Stimulated activated naive CD4-positive, alpha-beta T cell (primary cell): Measurements from ENCODE around the gene PFKL.

Experiments used
- DNase-seq, 6 experiments: peaks; one replicate each; lab custom pipeline; 2025; lab: John Stamatoyannopoulos, UW

PFKL gene

DNA sequence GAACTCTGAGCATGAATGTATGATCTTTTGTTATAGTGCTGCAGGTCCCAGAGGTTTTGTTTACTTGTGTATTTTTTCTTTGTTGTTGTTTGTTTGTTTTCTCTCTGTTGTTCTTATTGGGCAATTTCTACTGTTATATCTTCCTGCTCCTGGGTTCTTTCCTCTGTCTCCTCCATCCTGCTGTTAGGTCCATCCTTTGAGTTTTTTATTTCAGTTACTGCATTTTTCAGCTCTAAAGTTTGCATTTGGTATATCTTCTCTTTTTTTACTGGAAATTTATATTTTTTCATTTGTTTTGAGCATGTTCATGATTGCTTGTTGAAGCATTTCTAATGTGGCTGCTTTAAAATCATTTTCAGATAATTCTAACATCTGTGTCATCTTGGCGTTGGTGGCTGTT is 63.4 kb downstream of the PFKL start:
- no peak for DNase-seq

DNA sequence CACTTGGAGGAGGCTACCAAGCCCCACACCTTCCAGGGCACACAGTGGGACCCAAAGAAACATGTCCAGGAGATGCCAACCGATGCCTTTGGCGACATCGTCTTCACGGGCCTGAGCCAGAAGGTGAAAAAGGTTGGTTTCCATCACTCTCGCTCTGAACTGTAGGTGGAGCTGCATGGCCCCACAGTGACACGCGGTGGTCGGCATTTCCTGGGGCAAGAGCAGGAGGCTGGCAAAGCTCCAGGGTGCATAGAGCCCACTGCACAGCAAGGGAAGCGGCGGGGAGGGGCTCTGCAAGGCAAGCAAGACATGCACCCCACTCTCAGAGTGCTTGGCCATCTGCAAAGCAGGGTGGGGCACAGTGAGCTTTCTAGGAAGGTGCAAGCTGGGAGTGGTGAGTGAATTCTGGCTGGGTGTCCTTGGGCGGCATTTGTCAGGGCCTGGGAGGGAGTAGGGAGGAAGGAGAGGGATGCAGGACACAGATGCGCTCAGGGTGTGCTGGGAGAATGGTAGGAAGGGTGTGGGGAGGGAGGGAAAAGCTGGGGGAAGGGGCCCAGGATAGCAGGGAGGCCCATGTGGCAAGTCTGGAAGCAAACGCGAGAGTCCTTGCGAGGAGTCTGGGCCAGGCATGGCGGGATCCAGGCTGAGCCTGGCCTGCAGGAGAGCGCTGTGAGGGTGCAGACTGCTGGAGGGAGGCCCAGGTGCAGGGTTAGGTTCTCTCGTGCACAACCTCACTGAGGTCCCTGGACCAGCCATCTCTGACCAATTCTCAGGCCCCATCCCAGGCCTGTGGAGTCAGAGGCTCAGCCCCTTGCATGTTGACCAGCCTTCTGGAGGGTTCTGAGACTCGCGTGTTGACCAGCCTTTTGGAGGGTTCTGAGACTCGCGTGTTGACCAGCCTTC is 64.5 kb downstream of the PFKL start:
- DNase-seq = no peak

DNA sequence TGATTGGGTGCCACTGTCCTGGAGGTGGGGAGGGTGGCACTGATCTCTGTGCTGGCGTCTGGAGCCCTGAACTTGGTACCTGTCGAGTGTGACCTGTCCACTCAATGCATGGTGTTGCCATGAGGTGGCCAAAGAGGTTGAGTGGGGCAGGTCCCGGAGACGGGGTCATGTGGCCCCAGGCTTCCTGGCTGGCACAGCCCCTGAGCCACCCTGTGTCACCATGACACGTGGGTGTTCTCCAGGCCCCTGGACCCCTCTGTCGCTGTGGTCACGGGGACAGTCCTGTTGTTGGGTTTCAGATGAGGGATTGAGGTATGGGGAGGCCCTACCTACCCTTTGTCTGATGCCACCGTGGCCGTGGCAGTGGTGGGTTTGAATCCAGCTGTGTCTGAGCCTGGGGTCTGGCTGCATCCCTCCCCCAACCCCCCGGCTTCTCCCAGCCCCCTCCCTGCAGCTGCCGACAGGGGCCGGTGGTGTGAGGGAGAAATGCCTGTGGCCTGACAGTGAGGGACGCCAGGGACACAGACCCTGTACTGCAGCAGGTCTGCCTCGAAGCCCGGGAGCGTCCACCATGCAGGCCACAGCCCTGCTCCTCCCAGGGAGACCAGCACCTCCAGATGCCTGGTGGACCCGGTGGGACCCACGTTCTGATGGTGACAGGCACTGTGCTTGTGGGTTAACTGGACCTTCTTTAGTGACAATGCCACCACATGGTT is 65.6 kb downstream of the PFKL start:
- no peak for DNase-seq

DNA sequence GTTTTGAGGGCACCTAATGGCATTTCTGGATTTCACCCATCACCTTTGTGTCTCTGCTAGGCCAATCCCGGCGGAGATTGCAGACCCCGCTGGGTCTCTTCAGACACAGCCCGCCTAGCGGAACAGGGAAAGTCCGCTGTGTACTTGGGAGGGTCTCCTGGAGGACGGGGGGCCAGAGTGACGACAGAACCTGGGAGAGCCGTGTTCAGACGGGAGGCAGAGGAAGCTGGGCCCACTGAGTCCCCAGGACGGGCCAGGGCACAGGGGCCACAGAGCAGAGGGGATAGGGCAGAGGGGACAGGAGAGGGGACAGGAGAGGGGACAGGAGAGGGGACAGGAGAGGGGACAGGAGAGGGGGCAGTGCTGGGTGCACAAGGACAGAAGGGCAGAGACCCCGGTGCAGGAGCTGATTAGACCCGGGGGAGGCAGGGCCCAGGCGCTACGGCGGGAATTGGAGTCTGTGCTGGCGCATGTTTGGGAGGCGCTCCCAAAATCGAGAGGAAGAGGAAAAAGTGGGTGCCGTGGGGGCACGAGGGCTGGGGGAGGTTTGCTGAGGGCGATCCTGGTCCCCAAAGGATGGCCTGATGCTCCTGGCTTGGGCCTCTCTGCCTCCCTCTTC is 66.2 kb downstream of the PFKL start:
- DNase-seq = no peak

DNA sequence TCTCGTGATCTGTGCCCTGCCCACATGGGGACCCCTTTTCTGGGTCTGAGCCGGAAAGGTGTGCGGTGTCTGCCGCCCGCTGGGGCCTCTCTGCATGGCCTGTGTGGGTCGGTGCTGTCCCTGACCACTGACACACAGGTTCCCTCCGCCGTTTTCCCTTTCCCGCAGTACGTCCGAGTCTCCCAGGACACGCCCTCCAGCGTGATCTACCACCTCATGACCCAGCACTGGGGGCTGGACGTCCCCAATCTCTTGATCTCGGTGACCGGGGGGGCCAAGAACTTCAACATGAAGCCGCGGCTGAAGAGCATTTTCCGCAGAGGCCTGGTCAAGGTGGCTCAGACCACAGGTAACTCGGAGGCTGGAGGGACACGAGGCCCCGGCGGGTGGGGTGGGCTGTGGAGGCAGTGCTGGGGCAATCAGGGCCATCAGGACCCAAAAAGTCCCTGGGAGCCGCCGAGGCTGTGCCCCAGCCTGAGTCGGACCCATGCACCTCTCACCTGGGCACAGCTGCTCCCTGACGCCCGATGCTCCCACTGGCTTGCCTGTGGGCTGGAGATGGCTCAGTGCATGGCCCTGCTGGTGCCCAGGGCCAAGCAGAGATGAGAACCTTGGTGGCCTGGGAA is 66.8 kb downstream of the PFKL start:
- DNase-seq = no peak

DNA sequence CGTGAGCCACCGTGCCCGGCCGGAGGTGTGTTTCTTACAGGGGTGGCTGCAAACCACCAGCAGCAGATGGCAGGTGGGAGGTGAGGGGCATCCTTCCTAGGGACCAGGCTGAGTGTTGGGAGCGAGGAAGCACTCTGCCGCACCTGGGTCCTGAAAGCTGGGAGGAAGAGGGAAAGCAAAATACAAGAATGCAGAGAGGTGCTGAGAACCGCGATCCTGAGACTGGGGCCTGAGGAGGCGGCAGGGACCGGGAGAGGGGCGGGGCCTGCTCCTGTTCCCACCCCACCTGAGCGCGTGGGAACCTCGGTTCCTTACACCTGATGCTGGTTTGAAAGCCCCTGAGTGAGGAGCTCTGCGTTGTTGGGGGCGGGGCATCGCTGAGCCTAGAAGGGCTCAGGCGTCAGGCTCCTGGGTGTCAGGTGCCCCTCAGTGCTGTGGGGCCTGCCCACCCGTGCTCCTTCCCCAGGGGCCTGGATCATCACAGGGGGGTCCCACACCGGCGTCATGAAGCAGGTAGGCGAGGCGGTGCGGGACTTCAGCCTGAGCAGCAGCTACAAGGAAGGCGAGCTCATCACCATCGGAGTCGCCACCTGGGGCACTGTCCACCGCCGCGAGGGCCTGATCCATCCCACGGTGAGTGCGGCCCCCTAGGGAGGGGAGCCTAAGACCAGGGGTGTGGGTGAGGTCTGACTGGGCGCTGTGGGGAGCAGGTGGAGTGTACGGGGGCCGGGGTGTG is 69.0 kb downstream of the PFKL start:
- DNase-seq = no peak

DNA sequence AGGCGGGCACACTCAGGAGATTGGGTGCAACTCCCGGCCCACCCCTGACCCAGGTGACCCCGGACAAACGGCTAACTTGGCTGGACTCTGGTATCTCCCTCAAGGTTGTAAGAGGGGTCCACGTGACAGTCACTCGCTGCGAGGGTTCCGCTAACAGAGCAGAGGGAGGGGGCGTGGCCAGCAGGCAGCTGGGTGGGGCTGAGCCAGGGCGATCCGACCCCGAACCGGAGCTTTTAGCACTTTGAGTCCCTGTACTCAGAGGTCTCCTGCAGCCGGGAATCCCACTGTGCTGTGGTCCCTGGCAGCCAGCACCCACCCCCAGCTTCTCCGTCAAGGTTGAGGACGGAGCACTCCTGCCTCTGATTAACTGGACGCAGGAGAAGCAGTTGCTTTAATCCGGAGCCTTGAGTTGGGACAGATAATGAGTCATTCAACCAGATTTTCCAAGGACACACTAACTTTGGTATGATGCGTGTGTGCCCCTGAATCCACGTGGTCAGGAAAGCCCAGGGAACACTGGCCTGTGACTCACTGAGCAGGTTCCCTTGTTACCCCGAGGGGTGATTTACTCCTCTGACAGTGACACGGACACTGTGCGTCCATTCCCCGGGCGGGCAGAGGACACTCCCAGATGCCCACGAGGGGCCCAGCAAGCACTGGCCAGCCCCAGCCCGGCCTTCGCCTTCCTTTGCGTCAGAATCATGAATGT is 70.3 kb downstream of the PFKL start:
- DNase-seq = no peak

DNA sequence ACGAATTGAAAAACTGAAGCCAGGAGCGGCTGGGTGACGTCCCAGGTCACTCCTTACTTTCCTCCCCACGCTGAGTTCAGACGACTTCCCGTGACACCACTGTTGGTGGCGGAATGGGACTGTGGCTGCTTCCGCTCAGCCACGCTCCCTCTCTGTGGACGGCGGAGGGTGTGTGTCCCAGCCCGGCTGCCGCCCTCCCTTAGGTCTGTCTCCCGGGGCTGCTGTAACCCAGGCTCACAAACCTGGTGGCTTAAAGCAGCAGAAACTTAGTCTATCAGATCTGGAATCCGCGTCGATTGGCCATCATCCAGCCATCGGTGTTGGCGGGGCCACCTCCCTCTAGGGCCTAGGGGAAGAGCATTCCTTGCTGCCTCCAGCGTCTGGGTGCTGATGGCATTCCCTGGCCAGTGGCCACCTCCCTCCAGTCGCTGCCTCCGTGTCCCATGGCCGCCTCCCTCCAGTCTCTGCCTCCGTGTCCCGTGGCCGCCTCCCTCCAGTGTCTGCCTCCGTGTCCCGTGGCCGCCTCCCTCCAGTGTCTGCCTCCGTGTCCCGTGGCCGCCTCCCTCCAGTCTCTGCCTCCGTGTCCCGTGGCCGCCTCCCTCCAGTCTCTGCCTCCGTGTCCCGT is 71.0 kb downstream of the PFKL start:
- no peak for DNase-seq

DNA sequence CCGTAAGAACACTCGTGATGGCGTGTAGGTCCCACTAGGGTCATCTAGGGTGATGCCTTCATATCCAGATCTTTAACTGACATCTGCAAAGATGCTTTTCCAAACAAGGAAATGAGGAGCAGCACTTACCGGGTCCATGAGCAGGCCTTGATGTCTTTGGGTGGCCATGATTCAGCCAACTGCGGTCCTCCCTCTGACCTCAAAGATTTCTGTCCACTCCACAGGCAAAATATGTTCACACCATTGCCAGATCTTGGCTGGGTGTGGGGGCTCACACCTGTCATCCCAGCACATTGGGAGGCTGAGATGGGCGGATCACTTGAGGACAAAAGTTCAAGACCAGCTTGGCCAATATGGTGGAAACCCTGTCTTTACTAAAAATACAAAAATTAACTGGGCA is 71.7 kb downstream of the PFKL start:
- no peak for DNase-seq

DNA sequence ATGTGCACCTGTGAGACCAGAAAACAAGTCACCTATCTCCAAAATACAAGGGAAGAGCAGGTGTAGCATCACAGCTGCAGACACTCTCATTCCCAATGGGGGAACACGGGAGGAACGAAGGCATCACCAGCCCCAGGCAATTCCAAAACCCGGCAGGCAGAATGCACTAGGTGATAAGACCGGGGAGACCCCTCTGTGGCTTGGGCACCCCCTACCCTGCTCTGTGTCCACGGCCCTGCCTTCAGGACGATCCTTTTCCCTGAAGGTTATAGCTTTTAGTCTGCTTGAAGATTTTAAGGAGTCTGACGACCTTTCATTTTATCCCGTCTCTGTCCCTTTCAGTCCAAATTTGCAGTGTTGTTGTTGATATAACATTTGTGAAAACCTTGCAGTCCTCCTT is 72.8 kb downstream of the PFKL start:
- no peak for DNase-seq

DNA sequence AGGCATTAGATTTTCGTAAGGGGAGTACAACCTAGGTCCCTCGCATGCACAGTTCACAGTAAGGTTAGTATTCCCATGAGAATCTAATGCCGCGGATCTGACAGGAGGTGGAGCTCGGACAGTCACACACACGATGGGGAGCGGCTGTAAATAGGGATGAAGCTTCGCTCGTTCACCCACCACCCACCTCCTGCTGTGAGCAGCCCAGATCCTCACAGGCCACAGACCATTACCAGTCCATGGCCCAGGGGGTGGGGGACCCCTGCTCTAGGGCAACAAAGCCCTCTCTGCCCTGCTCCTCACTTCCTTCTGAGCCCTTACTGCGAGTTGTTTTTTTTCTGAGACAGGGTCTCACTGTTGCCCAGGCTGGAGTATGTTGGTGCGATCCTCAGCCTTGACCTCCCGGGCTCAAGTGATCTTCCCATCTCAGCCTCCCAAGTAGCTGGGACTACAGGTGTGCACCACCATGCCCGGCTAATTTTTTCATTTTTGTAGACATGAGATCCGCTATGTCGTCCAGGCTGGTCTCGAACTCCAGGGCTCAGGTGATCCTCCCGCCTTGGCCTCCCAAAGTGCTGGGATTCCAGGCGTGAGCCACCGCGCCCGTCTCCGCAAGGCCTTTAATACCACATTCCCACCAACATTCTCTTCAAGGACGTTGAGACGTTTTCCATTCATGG is 74.9 kb downstream of the PFKL start:
- no peak for DNase-seq

DNA sequence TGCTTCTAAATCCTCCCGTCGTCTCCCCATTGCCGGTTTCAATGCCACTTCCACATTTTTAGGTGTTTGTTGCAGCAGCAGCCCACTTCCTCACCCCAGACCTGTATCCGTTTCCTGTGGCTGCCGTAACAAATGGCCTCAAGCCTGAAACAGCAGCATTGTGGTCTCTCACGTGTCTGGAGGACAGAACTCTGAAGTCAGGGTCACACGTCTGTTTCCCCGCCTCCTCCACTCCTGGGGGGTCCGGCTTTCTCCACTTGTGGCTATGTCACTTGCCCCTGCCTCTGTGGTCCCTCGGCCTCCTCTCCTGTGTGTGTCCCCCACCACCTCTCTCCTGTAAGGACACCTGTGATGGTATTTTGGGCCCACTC is 75.4 kb downstream of the PFKL start:
- DNase-seq = no peak

DNA sequence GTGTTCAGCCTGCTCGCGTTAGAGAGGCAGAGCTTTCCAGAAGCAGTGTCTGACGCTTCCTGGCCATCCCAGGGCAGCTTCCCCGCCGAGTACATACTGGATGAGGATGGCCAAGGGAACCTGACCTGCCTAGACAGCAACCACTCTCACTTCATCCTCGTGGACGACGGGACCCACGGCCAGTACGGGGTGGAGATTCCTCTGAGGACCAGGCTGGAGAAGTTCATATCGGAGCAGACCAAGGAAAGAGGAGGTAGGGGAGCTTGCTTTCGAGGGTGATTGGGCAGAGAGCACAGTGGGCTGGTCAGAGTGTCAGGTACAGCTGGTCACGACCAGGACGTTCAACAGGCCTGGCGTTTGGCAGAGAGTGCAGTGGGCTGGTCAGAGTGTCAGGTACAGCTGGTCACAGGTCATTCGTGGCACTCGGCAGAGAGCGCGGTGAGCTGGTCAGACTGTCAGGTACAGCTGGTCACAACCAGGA is 75.9 kb downstream of the PFKL start:
- DNase-seq = no peak

DNA sequence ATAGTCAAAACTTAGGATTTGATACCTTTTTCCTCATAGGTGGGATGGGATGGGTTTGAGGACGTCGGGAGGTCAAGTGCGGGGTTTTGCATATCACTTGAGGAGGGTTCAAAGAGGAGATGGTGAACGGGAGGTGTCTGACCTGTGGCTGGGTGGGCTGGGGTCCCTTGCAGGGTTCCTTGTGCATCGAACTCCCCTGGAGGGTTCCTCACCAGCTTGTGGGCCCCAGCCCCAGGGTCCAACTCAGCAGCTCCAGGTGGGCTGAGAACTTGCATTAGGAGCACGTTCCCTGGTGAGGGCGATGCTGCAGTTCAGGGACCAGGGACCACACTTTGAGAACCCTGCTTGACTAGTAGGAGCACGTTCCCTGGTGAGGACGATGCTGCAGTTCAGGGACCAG is 76.8 kb downstream of the PFKL start:
- DNase-seq = no peak
